GM12878 (cell line): ENCODE results near the gene MRPS18A. TPM values are rescaled to one million over a fixed set of nuclear protein-coding genes. Genes with fewer than 3 reads are reported as not detected.

ENCODE experiments used
- BCL3 ChIP-seq: IDR thresholded peaks from 2 replicates; pipeline ENCODE4 v1.6.1; 2011; ENCODE audit warnings: borderline replicate concordance, low read depth, mild to moderate bottlenecking, moderate library complexity, low read length; ENCODE audit not compliant: insufficient read depth, poor library complexity, severe bottlenecking
- CBFB ChIP-seq: IDR thresholded peaks from 2 replicates; pipeline ENCODE4 v1.6.1; 2016; ENCODE audit warnings: antibody characterized with exemption, low read depth
- CTCF ChIP-seq, 3 experiments: IDR thresholded peaks in 2 of 3; conservative IDR thresholded peaks in 1 of 3; 2 replicates each; pipeline ENCODE4 v1.5.1; 2011; ENCODE audit warnings: low read depth in 3 of 3, low read length in 3 of 3, mild to moderate bottlenecking in 3 of 3, control low read depth in 2 of 3, moderate library complexity in 2 of 3, inconsistent platforms in 1 of 3, mixed read lengths in 1 of 3; ENCODE audit not compliant: control insufficient read depth in 2 of 3, insufficient read depth in 1 of 3; ENCODE audit errors: extremely low read depth in 1 of 3
- EP300 ChIP-seq, 2 experiments: fragments of 150-350 bp in 1 of 2; IDR thresholded peaks; 2 replicates each; pipeline ENCODE4 v1.6.1; 2011 to 2012; ENCODE audit warnings: low read depth in 2 of 2, low read length in 2 of 2, borderline replicate concordance in 1 of 2, improper control_type of control experiment in 1 of 2, inconsistent platforms in 1 of 2; ENCODE audit not compliant: control insufficient read depth in 1 of 2
- FOXM1 ChIP-seq: IDR thresholded peaks from 2 replicates; pipeline ENCODE4 v1.6.1; 2012; ENCODE audit warnings: low read depth, mild to moderate bottlenecking, inconsistent platforms, low read length, moderate library complexity
- GABPA ChIP-seq: IDR thresholded peaks from 2 replicates; pipeline ENCODE4 v1.6.1; 2014; ENCODE audit warnings: antibody characterized with exemption, low read depth, mild to moderate bottlenecking, inconsistent platforms
- GATAD2B ChIP-seq: fragments of 450-650 bp; conservative IDR thresholded peaks from 2 replicates; pipeline ENCODE4 v1.6.1; 2017; ENCODE audit warnings: low read depth, mild to moderate bottlenecking, moderate library complexity
- MEF2A ChIP-seq: IDR thresholded peaks from 2 replicates; pipeline ENCODE4 v1.6.1; 2011; ENCODE audit warnings: low read depth, mild to moderate bottlenecking, low read length, moderate library complexity; ENCODE audit not compliant: insufficient read depth
- MTA3 ChIP-seq: IDR thresholded peaks from 2 replicates; pipeline ENCODE4 v1.6.1; 2012; ENCODE audit warnings: low read length, inconsistent platforms, borderline replicate concordance
- MYC ChIP-seq: IDR thresholded peaks from 2 replicates; pipeline ENCODE4 v1.6.1; 2011; ENCODE audit warnings: mild to moderate bottlenecking, low read length, moderate library complexity, inconsistent platforms; ENCODE audit not compliant: insufficient read depth, insufficient replicate concordance, insufficient read length, severe bottlenecking
- NFIC ChIP-seq: IDR thresholded peaks from 2 replicates; pipeline ENCODE4 v1.6.1; 2012; ENCODE audit warnings: low read depth, mild to moderate bottlenecking, inconsistent platforms, low read length, moderate library complexity
- PBX3 ChIP-seq: IDR thresholded peaks from 2 replicates; pipeline ENCODE4 v1.6.1; 2011; ENCODE audit warnings: mild to moderate bottlenecking, low read depth, low read length, moderate library complexity; ENCODE audit not compliant: insufficient replicate concordance
- PKNOX1 ChIP-seq: fragments of 450-650 bp; IDR thresholded peaks from 2 replicates; pipeline ENCODE4 v1.6.1; 2016; ENCODE audit warnings: mild to moderate bottlenecking
- POU2F2 ChIP-seq: IDR thresholded peaks from 3 replicates; pipeline ENCODE4 v1.6.1; 2011; ENCODE audit warnings: low read depth, mild to moderate bottlenecking, low read length, borderline replicate concordance
- RUNX3 ChIP-seq: IDR thresholded peaks from 2 replicates; pipeline ENCODE4 v1.6.1; 2012; ENCODE audit warnings: low read length, inconsistent platforms
- SMARCA5 ChIP-seq: fragments of 450-650 bp; IDR thresholded peaks from 2 replicates; pipeline ENCODE4 v1.6.1; 2017; ENCODE audit warnings: mild to moderate bottlenecking
- SREBF1 ChIP-seq: IDR thresholded peaks from 2 replicates; pipeline ENCODE4 v1.6.1; 2012; ENCODE audit warnings: mild to moderate bottlenecking, low read length
- ZNF687 ChIP-seq: fragments of 450-650 bp; IDR thresholded peaks from 2 replicates; pipeline ENCODE4 v1.6.1; 2017; ENCODE audit warnings: mild to moderate bottlenecking, moderate library complexity
- polyA plus RNA-seq, 11 experiments: library from polyadenylated mRNA; depleted of rRNA in 4 of 11; unstranded in 6 of 11; stranded (reverse) in 5 of 11; fragments of >200 nt; fragmentation: Nextera tagmentation in 4 of 11; fragmentation: Illumina TruSeq in 1 of 11; extraction: Ambion mirVana in 4 of 11; extraction: Trizol in 1 of 11; gene quantifications; 1 replicate in 1 of 11; 2 replicates in 10 of 11; pipeline versions ENCODE4 v1.2.1 to v1.2.3, GENCODE V29; 2011 to 2016; ENCODE audit warnings: inconsistent platforms in 2 of 11, missing spikeins in 2 of 11, low read depth in 1 of 11
- total RNA-seq, 4 experiments: library from RNA; depleted of rRNA in 3 of 4; stranded (reverse); fragments of >200 nt in 3 of 4; fragmentation: Illumina TruSeq in 1 of 4; extraction: Trizol in 1 of 4; gene quantifications; 2 replicates each; pipeline versions ENCODE4 v1.2.1 to v1.2.3, GENCODE V29; 2013 to 2021

The MRPS18A gene
- total and polyA plus RNA-seq, 10 of the 15 experiments (the other 5 are each of a cell fraction or from before 2014, with no cell fraction given) = 66.3 to 158 (median 98.7) TPM

- no peak for TF ChIP-seq ZNF687
- 0 out of 2 replicates have a peak, but pooled peaks have one; percentile 26 for TF ChIP-seq SMARCA5
- TF ChIP-seq BCL3 = peak; percentile 83
- TF ChIP-seq MTA3 = peak; percentile 84
- TF ChIP-seq MYC = no peak
- TF ChIP-seq NFIC = peak; percentile 85
- peak; percentile 57 to 81; a peak in 3 of 4 replicates for TF ChIP-seq EP300 (IDR thresholded peaks at IDR 0.05; ENCODE audit: borderline replicate concordance in 1 of 2, control insufficient read depth in 1 of 2, low read depth in 2 of 2, low read length in 2 of 2)
- TF ChIP-seq PBX3 = no peak
- no peak for TF ChIP-seq CTCF (IDR thresholded peaks at IDR 0.05 in 2 of 3, conservative IDR thresholded peaks at IDR 0.05 in 1 of 3; ENCODE audit: control insufficient read depth in 2 of 3, extremely low read depth in 1 of 3, insufficient read depth in 1 of 3, low read depth in 3 of 3, low read length in 3 of 3)
- peak; percentile 38; the same call in 1 of the 2 replicates for TF ChIP-seq GABPA
- no peak for TF ChIP-seq GATAD2B
- TF ChIP-seq CBFB = peak; percentile 56; the same call in 1 of the 2 replicates
- TF ChIP-seq MEF2A = peak; percentile 84; the same call in 1 of the 2 replicates
- peak; percentile 90; the same call in 2 of the 3 replicates for TF ChIP-seq POU2F2
- no peak for TF ChIP-seq PKNOX1
- peak; percentile 93 for TF ChIP-seq RUNX3
- no peak for TF ChIP-seq SREBF1
- TF ChIP-seq FOXM1 = peak; percentile 76
Observed at GRCh38 chr6:43715056-43715788, 27.6 kb upstream of the MRPS18A start (continued).
